TTC549 (cell line): Measurements from ENCODE around the gene RIPOR2.
"Not testable (repeated sequence)": the region's sequence is repeated elsewhere in the genome, so short reads cannot be mapped to it uniquely, and the experiment has no call there.

Source experiments
- FAIRE-seq: peaks from 2 replicates; lab custom pipeline; 2012; peaks lifted over from hg19 to GRCh38; lab: Jason Lieb, UNC

Gene RIPOR2

GRCh38 chr6:24925661-24926060 is 10.1 kb downstream of the RIPOR2 start:
- no peak for FAIRE-seq

GRCh38 chr6:24924580-24925356 is 11.0 kb downstream of the RIPOR2 start:
- no peak for FAIRE-seq

GRCh38 chr6:24923885-24924401 is 11.8 kb downstream of the RIPOR2 start:
- no peak for FAIRE-seq

GRCh38 chr6:24922814-24923213 is 12.9 kb downstream of the RIPOR2 start:
- FAIRE-seq: no peak

- no peak for FAIRE-seq
Observed at GRCh38 chr6:24922170-24922569, 13.6 kb downstream of the RIPOR2 start.

- no peak for FAIRE-seq
Observed at GRCh38 chr6:24920136-24920535, 15.6 kb downstream of the RIPOR2 start.

GRCh38 chr6:24919056-24919892 is 16.5 kb downstream of the RIPOR2 start:
- no peak for FAIRE-seq

- FAIRE-seq: no peak
Observed at GRCh38 chr6:24918641-24919055, 17.1 kb downstream of the RIPOR2 start.

GRCh38 chr6:24916496-24916895 is 19.3 kb downstream of the RIPOR2 start:
- FAIRE-seq: no peak

- FAIRE-seq: no peak
Observed at GRCh38 chr6:24915641-24916040, 20.1 kb downstream of the RIPOR2 start.

GRCh38 chr6:24914082-24914481 is 21.7 kb downstream of the RIPOR2 start:
- not testable (repeated sequence) for FAIRE-seq

- no peak for FAIRE-seq
Observed at GRCh38 chr6:24911796-24912382, 23.9 kb downstream of the RIPOR2 start.

GRCh38 chr6:24910961-24911725 is 24.6 kb downstream of the RIPOR2 start:
- no peak for FAIRE-seq

- no peak for FAIRE-seq
Observed at GRCh38 chr6:24910331-24910960, 25.3 kb downstream of the RIPOR2 start.

GRCh38 chr6:24909241-24910216 is 26.2 kb downstream of the RIPOR2 start:
- FAIRE-seq: no peak

- no peak for FAIRE-seq
Observed at GRCh38 chr6:24908650-24909035, 27.1 kb downstream of the RIPOR2 start.

- no peak for FAIRE-seq
Observed at GRCh38 chr6:24907919-24908649, 27.7 kb downstream of the RIPOR2 start.

- FAIRE-seq: no peak
Observed at GRCh38 chr6:24906314-24906713, 29.4 kb downstream of the RIPOR2 start.

- FAIRE-seq: no peak
Observed at GRCh38 chr6:24905483-24905882, 30.3 kb downstream of the RIPOR2 start.

- FAIRE-seq: no peak
Observed at GRCh38 chr6:24903681-24904080, 32.1 kb downstream of the RIPOR2 start.
